Thyroid gland (tissue), 4 donors: ENCODE data around the gene CBX1.

Source experiments
- CTCF ChIP-seq, 6 experiments: fragments of 200-600 bp in 3 of 6; fragments of 450-650 bp in 3 of 6; sonication (generic) in 3 of 6; IDR thresholded peaks; one replicate each; pipeline ENCODE4 v1.5.1; 2016 to 2019; ENCODE audit warnings: antibody characterized with exemption in 6 of 6, mild to moderate bottlenecking in 2 of 6, inconsistent platforms in 1 of 6, moderate library complexity in 1 of 6
- POLR2A ChIP-seq, 2 donors: fragments of 450-650 bp; IDR thresholded peaks; one replicate each; pipeline ENCODE4 v1.6.1; 2017; ENCODE audit warnings: antibody characterized with exemption in 2 of 2, mild to moderate bottlenecking in 2 of 2, moderate library complexity in 1 of 2

GRCh38 chr17:48139944-48140343 lies 38.7 kb upstream of the CBX1 start:
- no peak for TF ChIP-seq CTCF (IDR thresholded peaks at IDR 0.05)
- TF ChIP-seq POLR2A (IDR thresholded peaks at IDR 0.05) = no peak
